ENCODE results near the gene PRKAR2B. TPM values are rescaled to one million over a fixed set of nuclear protein-coding genes. Genes with fewer than 3 reads are reported as not detected.
"Not testable (repeated sequence)": the region's sequence is repeated elsewhere in the genome, so short reads cannot be mapped to it uniquely, and the experiment has no call there.

Gene PRKAR2B
- polyA plus RNA-seq, 3 donors: 39.6 to 46.1 (median 45.4) TPM

DNA sequence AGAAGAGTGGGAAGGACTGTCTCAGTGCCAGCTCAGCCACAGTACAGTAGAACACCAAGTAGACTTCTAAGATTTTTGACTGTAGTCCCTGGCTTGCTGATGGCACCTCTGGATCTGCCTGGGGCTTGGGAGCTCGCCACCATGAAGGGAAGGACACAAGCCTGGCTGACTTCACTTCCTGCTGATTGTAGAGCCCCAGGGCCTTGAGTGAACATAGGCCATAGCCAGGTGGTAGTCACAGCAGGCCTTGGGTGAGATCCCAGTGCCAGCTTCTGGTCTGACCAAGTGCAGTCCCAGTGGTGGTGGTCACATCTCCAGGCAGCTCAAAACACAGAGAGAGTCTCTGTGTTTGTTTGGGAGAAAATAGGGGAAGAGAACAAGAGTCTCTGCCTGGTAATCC lies 66.7 kb downstream of the PRKAR2B start:
- no peak for DNase-seq (ENCODE audit: low read depth in 3 of 3, low spot score in 2 of 3)

GRCh38 chr7:107113866-107114265 lies 69.4 kb downstream of the PRKAR2B start:
- no peak for DNase-seq (ENCODE audit: low read depth in 3 of 3, low spot score in 2 of 3)

DNA sequence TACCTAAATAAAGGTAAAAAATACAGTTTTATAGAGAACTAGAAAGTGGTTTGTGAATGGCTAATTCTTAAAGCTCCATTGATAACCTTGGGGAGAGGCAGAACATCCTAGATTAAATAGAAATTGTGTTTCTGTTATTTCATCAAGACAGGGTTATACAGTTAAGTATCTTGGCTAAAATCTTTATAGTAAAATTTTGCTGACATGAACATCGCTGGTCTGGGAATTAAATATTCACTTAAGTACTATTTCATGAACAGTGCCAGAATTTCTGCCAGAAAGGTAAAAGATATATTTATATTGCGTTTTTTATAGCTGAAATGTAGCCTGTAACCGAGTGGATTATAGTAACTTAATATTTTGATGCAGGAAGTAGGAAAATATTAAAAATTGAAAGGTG lies 70.6 kb downstream of the PRKAR2B start:
- no peak for DNase-seq (ENCODE audit: low read depth in 3 of 3, low spot score in 2 of 3)

- no peak for DNase-seq (ENCODE audit: low read depth in 3 of 3, low spot score in 2 of 3)
Observed at GRCh38 chr7:107115762-107116540, 71.4 kb downstream of the PRKAR2B start.

DNA sequence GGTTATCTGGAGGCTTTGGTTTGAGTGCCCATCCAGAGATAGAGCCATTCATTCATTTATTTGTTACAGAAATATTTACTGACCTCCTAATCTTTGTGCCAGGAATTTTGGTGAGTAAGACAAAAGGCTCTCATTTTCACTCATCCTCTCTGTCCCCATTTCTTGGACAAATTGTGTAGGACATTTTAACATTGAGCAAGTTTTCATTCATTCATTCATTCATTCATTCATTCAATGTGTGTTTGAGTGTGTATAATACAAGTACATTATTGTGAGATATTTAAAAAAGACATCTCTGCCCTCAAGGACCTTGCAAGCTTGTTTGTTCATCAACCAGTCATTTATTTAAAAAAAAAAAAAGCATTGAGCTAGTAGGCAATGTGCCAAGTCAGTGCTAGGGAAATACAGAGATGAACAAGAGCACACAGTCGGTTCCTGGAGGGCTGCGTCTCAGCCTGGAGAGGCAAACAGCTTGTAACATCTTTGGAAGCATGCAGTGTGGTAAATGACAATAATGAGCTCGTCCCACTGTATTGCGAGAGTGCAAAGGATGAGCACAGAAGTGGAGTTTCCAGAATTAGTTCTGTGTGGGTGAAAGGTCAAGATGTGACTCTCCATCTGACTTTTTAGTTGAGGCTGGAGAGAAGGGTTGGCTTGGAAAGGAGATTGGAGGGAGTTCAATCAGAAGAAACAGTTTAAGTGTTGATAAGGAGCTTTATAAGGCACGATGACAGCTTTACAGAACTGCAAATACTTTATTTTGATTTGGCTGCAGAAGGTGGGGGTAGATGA lies 73.8 kb downstream of the PRKAR2B start:
- no peak for DNase-seq (ENCODE audit: low read depth in 3 of 3, low spot score in 2 of 3)

- no peak for DNase-seq (ENCODE audit: low read depth in 3 of 3, low spot score in 2 of 3)
Observed at GRCh38 chr7:107119376-107120105, 75.0 kb downstream of the PRKAR2B start.

DNA sequence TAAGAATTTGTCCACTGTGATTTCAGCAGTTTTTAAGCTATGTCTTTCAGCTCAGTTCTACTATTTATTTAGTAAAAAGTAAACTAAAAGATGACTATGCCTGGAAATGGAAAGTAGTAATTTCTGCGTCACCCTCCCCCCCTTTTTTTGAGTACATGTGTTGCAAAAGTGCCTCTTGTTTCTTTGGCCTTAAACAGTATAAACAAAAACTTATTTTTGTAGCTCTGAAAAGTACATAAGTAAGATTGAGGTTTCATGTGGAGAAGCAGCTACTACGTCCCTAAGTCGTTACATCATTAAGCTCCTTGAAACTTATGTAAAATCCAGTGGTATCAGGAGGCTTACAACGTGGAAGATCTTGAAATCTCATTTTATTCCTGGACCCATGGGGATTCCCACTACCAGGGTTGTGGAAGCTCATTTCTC lies 78.0 kb downstream of the PRKAR2B start:
- DNase-seq (ENCODE audit: low read depth in 3 of 3, low spot score in 2 of 3): no peak

DNA sequence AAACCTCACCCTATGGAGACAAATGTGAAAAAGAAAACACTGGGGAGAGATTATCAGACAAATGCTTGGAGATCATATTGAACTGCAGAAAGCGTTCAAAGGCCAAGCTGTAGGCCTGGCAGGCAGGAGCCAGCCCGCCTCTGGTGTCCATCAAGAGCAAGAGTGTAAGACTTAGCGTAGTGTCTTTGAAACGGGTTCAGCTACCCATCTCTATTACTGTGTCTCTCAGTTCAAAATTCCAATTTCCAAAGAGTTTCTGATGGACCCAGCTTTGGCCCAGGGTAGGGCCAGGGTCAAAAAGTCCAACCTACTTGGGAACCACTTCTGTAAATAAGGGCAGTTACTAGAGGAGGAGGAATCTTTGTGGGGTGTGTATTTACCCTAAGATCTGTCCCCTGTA lies 78.9 kb downstream of the PRKAR2B start:
- no peak for DNase-seq (ENCODE audit: low read depth in 3 of 3, low spot score in 2 of 3)

- no peak for DNase-seq (ENCODE audit: low read depth in 3 of 3, low spot score in 2 of 3)
Observed at GRCh38 chr7:107125475-107125874, 81.0 kb downstream of the PRKAR2B start.

DNA sequence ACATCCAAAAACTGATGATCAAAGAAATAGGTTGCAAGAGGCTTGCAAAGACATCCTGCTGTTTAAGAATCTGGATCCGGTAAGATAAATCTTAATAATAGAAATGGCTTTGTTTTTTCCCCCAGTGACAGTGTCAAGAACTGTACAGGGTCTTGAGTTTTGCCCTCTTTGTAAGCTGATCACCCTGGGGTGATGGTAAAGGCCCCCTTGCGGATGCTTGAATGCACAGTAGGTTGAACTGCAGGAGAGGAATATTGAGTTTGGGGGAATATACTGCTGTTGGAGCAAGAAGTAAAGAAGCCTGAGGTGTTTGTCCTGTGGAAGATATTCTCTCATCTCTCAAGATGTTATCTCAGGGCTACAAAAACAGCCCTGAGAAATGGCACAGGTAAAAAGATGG lies 83.7 kb downstream of the PRKAR2B start:
- DNase-seq (ENCODE audit: low read depth in 3 of 3, low spot score in 2 of 3): no peak

DNA sequence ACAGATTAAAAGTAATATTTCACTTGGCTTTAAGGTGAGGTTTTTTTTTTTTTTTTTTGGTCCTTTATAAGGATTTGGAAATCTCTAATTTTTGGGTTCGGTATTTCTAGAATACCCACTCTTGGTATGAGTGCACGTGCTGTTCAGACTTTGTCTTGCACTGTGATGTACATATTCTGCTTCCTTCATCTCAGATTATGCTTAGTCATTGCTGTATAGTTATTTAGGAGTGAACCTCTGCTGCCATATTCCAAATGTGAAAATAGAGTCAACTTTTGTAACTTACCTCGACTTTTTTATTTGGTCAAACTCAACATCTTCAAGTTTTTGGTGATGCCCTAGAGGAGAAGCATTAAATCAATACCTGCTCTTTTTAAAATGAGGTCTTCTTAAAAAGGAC lies 84.2 kb downstream of the PRKAR2B start:
- DNase-seq (ENCODE audit: low read depth in 3 of 3, low spot score in 2 of 3): no peak

DNA sequence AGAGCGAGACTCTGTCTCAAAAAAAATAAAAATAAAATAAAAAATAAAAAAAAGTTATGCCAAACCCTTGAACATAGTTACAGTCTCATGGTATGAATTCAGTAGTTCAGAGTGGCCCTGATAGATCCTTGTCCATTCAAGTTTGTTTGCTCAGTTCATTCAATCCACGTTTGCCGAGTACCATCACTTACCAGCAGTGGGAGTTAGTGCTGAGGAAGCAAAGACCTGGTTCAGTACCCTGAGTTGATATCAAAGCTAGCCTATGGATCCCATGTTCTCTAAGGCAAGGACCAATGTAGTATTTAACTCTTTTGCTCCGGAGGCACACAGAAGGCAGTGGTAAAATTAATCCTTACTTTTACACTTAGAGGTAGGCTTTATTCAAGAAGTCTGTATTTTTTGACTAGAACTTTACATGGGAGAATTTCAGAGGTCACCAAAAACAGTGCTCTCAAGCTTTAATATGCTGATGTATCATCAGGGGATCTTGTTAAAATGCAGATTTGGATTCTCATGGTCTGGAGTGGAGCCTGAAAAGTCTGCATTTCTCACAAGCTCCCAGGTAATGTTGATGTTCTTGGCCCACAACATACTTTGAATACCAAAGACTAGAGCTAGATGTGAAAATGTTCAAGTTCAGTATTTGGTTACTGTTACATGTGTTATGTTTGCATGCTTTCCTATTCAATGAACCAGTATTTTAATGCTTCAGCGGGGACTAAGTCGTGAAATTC lies 86.1 kb downstream of the PRKAR2B start:
- no peak for DNase-seq (ENCODE audit: low read depth in 3 of 3, low spot score in 2 of 3)

- no peak for DNase-seq (ENCODE audit: low read depth in 3 of 3, low spot score in 2 of 3)
Observed at GRCh38 chr7:107133396-107133795, 88.9 kb downstream of the PRKAR2B start.

GRCh38 chr7:107138696-107139420 lies 94.4 kb downstream of the PRKAR2B start:
- DNase-seq (ENCODE audit: low read depth in 3 of 3, low spot score in 2 of 3): no peak

DNA sequence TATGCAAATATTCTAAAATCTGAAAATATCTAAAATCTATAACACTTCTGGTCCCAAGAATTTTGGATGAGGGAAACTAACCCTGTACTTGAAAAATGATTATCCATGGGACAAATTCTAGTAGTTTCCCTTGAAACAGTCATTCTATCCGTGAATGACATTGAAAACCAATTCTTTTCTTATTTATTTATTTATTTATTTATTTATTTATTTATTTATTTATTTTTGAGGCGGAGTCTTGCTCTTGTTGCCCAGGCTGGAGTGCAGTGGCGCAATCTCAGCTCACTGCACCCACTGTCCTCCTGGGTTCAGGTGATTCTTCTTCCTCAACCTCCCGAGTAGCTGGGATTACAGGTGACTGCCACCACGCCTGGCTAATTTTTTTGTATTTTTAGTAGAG lies 99.4 kb downstream of the PRKAR2B start:
- DNase-seq (ENCODE audit: low read depth in 3 of 3, low spot score in 2 of 3): not testable (repeated sequence)

DNA sequence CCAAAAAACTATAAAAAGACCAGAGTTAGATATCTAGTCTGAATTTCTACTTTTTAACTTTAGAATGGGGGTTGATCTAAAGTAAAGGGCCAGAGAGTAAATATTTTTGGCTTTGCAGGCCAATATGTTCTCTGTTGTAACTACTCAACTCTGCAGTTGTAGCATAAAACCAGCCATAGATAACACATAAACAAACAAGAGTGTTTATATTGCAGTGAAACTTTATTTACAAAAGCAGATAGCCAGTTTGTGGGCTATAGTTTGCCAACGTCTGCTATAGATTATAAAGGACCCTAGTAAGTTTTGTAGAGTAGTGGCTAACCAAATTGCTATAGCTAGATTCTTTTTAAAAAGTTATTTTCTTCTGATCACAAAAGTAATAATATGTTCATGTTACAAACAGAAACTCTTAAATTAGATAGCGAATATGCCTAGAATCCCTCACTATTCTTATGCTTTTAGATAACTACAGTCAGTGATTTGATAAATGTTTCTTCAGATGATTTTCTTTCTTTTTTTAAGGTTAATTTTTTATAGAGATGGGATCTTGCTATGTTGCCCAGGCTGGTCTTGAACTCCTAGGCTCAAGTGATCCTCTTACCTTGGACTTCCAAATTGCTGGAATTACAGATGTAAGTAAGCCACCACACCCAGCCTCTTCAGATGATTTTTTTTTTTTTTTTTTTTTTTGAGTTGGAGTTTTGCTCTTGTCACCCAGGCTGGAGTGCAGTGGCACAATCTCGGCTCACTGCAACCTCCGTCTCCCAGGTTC lies 100.7 kb downstream of the PRKAR2B start:
- no peak for DNase-seq (ENCODE audit: low read depth in 3 of 3, low spot score in 2 of 3)

GRCh38 chr7:107147464-107148393 lies 103.2 kb downstream of the PRKAR2B start:
- no peak for DNase-seq (ENCODE audit: low read depth in 3 of 3, low spot score in 2 of 3)

- DNase-seq (ENCODE audit: low read depth in 3 of 3, low spot score in 2 of 3): no peak
Observed at GRCh38 chr7:107148721-107149120, 104.2 kb downstream of the PRKAR2B start.
